GOT3 (cell line): ENCODE results near the gene PRDM5.

Experiments used
- DNase-seq: peaks from one replicate; lab custom pipeline; 2025; ENCODE audit warnings: mixed read lengths; lab: John Stamatoyannopoulos, UW

PRDM5 gene

DNA sequence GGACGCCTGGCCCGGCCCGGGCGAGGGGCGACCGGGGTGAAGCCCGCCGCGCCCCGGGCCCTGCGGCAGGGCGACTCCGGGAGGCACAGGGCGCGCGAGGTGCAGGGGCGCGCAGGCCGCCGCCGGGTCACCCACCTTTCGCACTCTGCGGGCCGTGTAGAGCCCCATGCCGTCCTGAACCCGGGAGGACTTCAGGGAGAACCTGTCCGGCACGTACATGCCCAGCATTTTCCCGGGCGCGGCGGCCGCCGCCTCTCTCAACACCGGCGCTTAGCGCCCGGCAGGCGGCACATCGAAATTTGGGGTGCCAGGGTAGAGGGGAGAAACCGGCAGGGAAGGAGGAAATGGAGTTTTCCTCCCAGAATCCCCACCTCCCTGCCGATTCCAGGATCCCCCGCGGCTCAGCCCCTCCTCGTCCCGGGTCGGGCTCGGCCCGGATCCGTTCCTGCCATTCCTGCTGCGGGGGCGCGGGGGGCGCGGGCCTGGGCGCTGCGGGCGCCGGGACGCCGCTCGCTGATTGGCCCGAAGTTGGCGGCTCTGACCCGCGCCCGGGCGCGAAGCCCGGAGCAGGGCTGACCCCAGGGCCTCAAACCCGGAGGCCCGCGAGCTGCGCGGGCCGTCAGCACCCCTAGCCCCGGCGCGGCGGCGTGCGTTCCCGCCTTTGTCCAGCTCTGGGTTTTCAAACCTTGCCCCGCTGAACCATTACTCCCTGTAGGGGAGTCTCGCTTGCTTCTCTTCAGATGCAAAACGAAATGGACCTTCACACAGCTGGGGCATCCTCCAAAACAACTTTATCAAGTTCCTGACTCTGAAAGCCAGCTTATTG is at the start of gene PRDM5:
PRDM5 (minus strand) TSS at position 346 of the 826 bp plus-strand sequence; CDS start at position 228, 118 bp downstream.
- DNase-seq = peak; percentile 13

DNA sequence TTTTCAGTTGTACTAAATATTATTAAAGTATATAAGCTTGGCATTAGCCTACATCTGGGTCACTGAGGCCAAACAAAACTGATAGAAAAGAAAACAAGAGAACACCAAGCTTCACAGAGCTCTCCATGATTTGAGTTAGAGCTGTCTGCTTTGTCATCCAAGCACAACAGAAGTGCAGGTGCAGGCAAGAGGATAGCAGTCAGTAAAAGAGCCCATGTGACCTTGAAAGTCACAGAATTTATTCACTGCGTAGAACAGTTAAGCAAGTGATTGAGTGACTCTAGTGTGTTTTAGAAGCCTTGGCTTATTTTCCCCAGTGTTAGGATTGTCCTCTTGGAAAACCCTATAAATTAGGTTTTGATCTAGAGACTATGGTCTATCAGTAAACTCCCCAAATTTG is 49.4 kb upstream of the PRDM5 start:
- no peak for DNase-seq

DNA sequence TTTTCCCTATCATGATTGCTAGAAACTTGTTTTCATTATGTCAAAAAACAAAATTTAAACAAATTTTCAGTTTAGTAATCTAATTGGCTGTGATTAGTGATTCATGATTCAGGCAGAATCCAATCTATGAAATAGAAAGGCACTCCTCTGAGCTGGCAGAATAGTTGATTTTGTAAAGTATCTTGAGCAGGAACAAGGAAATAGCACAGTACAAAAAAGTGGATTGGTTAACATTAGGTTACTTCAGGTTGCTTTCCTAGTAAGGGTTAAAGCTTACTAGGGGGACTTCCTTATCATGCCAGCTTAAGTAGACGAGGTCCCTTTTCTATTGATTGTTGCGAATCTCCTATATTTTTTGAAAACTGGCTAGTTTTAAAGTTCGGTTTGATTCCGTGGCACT is 43.4 kb upstream of the PRDM5 start:
- DNase-seq = no peak

DNA sequence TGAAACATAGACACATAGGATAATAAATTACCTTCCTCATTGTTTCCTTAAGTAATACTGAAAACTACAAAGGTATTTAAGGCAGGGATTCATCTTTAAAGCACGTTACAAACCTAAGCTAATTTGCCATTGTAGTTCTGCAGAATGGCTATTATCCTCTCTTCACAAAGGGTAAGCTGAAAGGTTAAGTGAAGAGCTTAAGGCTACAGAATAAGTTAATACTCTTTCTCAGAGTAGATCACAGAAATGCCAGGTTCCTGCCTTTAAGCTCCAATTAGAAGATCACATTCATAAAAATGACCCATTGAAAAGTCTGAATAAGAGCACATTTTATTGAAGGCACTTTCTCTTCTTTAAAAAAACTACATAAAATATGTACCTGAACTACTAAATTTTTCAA is 42.1 kb upstream of the PRDM5 start:
- DNase-seq = no peak

DNA sequence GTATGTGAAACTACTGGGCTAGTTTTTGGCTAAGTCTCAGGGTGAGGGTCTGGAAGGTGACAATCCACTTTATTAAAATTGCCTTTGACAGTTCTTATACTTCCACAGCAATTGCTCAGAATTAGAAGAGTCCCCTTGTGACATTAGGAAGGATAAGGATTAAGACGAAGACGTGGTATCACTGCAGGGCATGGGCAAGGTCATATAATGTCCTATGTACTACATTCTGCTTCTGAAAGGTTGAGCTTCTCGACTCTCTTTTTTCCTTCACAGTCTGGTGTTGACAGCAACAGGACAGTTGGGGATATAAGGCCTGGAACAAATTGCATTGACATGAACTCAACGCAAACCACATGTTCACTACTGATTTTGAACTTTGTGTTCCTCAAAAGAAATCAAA is 40.9 kb upstream of the PRDM5 start:
- no peak for DNase-seq

GRCh38 chr4:120960656-120961267 is 38.2 kb upstream of the PRDM5 start:
- DNase-seq = no peak

- DNase-seq = no peak
Observed at GRCh38 chr4:120948382-120948781, 25.9 kb upstream of the PRDM5 start.

DNA sequence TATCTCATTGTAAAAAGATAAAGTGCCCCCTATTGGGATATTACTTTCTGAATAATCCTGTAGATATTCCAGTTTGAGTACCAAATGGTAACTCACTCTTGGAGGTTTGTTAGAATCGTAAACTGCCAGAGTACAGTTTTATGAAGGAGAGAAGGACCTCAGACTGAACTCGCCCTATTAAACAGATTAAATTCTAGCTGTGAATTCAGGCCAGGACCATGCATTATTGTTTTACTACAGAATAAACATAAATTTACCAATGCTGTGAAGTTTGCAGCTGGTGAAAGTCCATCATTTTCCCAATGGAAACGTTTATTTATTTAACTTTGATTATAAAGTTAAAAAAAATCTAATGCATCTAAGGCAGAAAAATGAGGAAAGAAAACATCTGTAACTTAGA is 20.2 kb upstream of the PRDM5 start:
- no peak for DNase-seq

DNA sequence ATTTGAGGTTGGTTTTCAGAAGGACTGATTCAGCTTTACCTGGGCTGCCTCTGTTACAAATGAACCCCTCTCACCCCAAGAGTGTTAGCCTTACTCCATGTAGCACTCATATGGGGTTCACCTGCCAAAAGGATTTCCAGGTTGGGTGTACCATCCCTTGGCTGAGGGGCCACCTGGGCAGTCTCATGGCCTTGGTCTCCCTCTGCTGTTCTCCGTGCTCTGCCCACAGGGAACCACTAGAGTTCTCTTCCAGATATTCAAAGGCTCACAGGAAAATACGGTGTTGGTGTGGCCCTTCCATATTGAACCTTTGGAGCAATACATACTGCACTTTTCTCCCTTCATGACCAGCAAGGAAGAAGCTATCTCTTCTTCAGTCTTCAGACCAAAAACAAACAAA is 18.0 kb upstream of the PRDM5 start:
- no peak for DNase-seq

DNA sequence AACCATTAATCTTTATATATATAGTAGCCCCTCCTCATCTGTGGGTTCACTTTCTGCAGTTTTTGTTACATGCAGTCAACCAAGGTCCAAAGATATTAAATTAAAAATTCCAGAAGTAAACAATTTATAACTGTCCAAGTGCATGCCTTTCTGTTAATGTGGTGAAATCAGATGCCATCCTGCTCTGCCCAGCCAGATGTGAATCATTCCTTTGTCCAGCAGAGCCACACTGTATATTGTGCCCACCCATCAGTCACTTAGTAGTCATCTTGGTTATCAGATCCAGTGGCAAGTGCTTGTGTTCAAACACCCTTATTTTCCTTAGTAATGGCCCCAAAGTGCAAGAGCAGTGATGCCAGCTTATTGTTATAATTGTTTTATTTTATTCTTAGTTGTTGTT is 17.2 kb upstream of the PRDM5 start:
- no peak for DNase-seq

DNA sequence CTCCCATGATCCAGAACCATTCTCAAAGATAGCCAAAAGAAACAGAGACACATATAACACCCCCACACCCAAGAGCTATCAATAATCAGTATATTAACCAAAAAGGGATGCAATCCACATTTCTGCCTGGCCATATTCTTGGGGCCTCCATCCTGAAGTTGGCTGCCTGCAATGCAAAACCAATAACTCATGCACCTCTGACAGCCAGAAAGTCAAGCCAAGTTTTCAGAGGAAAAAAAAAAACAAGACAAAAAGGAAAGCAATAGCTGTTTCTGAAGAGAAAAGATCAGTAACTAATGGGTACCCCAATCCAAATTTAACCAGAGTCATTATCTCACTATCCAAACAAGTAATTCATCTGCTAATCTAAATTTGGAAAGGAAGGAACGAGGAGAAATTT is 7.3 kb upstream of the PRDM5 start:
- no peak for DNase-seq

DNA sequence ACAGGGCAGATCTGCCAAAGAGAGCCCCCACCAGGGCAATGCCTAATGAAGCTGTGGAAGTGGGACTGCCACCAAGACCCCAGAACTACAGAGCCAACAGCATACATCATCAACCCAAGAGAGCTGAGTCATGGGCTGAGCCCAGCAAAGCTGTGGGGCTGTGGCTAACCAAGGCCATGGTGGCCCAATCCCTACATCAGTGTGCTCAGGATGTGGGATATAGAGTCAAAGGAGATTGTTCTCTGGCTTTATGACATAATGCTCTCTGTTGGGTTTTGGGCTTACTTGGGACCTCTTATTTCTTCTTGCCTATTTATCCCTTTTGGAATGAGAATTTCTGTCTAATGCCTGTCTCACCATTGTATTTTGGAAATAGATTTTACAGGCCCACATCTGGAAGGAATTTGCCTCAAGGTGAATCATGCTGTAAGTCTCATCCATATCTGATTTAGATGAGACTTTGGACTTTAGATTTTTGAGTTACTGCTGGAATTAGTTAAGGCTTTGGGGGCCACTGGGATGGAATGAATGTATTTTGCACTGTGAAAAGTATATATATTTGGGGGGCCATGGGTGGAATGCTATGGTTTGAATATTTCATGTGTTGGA is 5.4 kb upstream of the PRDM5 start:
- no peak for DNase-seq

- DNase-seq = no peak
Observed at GRCh38 chr4:120926358-120927025, 4.0 kb upstream of the PRDM5 start.

DNA sequence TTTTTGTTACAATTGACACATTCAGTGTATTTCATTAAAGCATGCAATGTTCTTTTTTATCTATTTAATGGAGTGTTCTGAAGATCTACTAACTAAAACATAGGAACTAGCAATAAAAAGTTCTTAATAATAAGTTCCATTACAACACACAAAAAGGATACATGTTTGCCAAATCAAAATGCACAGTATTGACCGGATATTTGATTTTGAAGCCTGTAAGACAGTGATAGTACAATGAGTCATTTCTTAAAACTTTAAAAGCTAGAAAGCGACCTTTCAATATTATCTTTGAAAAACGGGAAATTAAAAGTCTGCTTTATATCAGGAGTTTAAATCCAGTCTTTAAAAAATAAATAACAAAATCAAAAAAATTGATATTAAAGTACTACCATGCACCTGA is 2.4 kb upstream of the PRDM5 start:
- no peak for DNase-seq

DNA sequence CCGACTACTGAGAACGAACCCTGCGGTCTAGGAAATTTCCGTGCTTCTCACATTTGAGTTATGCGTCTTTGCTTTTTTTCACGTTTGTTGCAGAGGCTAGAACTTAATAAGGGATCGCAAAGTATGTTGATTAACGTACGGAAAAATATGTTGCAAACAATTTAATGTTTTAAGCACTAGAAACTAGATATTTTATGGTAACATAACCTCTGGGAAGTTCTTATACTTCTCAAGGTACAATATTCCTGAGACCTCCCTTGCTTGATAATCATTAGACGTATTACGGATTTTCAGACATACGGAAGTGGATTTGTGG is 639 bp upstream of the PRDM5 start:
- DNase-seq = no peak

DNA sequence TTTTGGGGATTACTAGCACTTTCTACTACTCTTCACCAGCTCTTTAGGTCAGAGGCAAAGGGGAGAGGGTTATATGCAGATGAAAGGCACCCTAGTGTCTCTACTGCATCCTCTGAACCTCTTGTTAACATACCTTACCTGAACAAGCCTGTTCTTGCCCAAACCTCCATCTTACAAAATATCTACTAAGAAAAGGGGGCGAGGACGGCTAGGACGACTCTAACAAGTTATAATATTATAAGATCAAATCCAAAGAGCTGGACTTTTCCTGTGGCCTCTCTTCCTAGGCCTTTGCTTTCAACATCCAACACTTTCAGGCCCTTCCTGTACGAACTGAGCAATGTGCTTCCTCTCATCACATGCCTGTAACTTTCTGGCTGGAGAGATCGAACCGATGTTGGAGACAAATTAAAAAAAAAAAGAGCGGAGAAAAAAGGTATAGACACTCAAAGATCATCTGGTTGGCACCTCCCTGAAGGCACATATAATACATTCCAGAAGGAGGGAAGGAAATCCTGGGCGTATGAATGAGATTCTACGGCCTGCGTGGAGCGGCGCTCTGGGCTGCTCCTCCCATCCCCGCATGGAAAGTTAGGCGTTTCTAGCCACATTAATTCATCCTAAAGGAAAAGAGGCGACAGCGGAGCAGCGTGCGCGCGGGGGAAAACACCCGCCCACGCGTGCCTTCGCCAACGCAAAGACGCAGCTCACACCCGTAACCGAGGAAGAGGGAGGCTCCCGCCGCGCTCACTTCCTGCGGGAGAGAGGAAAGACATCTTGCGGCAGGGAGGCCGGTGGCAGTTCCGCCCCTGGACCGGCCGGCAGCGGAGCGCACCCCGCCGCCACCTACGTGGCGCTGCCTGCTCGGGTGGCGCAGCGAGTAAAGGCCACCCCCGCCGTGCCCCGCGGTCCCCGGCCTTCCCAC is 808 bp downstream of the PRDM5 start:
- no peak for DNase-seq

DNA sequence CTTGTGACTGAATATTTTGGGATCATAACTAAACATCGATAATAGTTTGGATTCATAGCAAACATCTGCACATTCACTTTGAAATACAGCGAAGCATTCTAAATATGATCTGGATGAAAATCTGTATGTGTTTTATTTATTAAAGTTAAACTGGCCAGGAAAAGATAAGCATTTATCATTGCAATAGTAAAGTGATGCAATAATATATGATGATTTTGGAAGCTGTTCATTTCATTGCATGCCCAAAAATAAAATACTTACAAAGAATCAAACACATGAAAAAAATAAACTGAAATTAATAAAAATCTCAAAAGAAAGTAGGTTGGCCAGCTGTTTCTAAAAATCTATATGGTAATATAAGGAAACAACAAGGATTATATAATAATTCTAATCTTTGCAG is 1.9 kb downstream of the PRDM5 start:
- no peak for DNase-seq

DNA sequence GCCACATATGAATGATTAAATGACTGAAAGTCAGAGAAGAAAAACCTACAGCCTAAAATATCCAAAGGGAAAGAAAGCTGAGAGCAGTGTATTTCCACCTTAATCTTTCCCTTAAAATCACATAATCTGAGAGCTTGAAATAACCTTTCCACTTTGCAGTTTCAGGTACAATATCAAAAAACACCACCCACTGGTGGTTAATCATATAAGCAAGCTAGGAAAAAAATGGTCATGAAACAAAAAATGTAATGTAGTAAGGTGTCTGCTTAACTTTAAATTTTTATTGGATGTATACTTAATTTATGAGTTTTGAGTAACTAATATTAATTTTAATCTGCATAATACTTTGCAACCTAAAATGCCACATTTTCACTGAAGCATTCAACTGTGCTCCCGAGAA is 3.2 kb downstream of the PRDM5 start:
- DNase-seq = no peak

DNA sequence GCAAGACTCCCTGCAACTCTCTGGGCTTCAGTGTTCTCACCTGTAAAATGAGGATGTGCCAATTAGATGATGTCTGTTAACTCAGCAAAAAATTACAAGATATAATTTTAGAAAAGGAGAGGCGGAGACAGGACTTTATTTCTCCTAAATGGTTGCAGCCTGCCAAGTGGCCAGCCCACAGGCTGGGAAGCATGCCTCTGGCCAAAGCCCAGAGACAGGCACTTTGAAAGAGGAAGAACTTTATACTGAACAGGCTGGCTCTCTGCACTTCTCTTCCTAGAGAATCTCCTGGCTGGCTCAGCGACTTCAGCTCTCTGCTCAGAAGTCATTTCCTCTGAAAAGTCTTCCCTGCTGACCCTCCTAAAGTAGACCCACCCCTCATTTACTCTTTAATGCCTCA is 3.7 kb downstream of the PRDM5 start:
- DNase-seq = no peak

DNA sequence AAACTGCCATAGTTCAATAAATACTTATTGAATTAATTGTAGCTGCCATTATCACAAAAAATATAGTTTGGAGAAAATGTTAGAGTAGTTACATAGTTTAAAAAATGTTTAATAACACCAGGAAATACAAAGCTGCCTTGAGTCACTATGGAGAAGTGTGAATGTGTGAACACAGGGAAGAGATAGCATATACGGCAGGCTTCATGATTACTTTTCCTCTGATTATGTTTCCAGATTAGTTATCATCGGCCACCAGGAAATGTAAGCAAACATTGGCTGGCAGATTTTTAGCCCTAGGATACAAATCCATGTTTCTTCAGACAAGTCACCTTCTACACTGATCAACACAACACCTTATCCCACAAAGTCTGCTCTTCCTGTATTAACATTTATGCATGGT is 4.4 kb downstream of the PRDM5 start:
- DNase-seq = no peak

- DNase-seq = no peak
Observed at GRCh38 chr4:120916937-120917336, 5.6 kb downstream of the PRDM5 start.

- no peak for DNase-seq
Observed at GRCh38 chr4:120915336-120915735, 7.2 kb downstream of the PRDM5 start.
